Measurements from ENCODE around the gene PIK3R1.

The PIK3R1 gene

GRCh38 chr5:68319706-68320412 is 104.3 kb downstream of the PIK3R1 start:
- ATAC-seq (ENCODE audit: insufficient read depth, low read depth) = no peak

GRCh38 chr5:68320413-68320986 is 104.9 kb downstream of the PIK3R1 start:
- no peaks in the 10 kb centered on the region for H3K27me3 ChIP-seq (ENCODE audit: insufficient read depth, low read length, poor library complexity)
- H3K9me3 ChIP-seq (ENCODE audit: insufficient read depth, low read length, severe bottlenecking) = no peaks in the 10 kb centered on the region
- H3K4me1 ChIP-seq (ENCODE audit: insufficient read depth, low read length) = no peaks in the 10 kb centered on the region
- ATAC-seq (ENCODE audit: insufficient read depth, low read depth) (no peak), DNase-seq (no peak)
- H3K4me2 ChIP-seq (ENCODE audit: insufficient read depth, low read length) = no peak overlapping the region
- H3K27ac ChIP-seq (ENCODE audit: low read length) = no peak overlapping the region
- no peak overlapping the region for H3K4me3 ChIP-seq (ENCODE audit: low read depth in 1 of 2, low read length in 2 of 2)
- H2AFZ ChIP-seq (ENCODE audit: low read depth, low read length) = no peak overlapping the region
- no peaks in the 10 kb centered on the region for H4K20me1 ChIP-seq (ENCODE audit: insufficient read depth, low read length)
- no peak overlapping the region for H3K9ac ChIP-seq (ENCODE audit: low read depth, low read length)
- no peaks in the 10 kb centered on the region for H3K79me2 ChIP-seq (ENCODE audit: insufficient read depth, low read length)
- no peaks in the 10 kb centered on the region for H3K36me3 ChIP-seq (ENCODE audit: insufficient read depth, low read length)
- TF ChIP-seq EZH2 (IDR thresholded peaks at IDR 0.05; ENCODE audit: borderline replicate concordance, low read depth, low read length, severe bottlenecking) = no peak
- TF ChIP-seq, protein P1, sequence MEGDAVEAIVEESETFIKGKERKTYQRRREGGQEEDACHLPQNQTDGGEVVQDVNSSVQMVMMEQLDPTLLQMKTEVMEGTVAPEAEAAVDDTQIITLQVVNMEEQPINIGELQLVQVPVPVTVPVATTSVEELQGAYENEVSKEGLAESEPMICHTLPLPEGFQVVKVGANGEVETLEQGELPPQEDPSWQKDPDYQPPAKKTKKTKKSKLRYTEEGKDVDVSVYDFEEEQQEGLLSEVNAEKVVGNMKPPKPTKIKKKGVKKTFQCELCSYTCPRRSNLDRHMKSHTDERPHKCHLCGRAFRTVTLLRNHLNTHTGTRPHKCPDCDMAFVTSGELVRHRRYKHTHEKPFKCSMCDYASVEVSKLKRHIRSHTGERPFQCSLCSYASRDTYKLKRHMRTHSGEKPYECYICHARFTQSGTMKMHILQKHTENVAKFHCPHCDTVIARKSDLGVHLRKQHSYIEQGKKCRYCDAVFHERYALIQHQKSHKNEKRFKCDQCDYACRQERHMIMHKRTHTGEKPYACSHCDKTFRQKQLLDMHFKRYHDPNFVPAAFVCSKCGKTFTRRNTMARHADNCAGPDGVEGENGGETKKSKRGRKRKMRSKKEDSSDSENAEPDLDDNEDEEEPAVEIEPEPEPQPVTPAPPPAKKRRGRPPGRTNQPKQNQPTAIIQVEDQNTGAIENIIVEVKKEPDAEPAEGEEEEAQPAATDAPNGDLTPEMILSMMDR (IDR thresholded peaks at IDR 0.05; ENCODE audit: borderline replicate concordance, extremely low read depth, low read length, poor library complexity, severe bottlenecking) = no peak

More at GRCh38 chr5:68319706-68320412, 104.3 kb downstream of the PIK3R1 start:
- H3K36me3 ChIP-seq (ENCODE audit: insufficient read depth, low read length) = no peaks in the 10 kb centered on the region
- H3K27me3 ChIP-seq (ENCODE audit: insufficient read depth, low read length, poor library complexity) = no peaks in the 10 kb centered on the region
- no peaks in the 10 kb centered on the region for H3K79me2 ChIP-seq (ENCODE audit: insufficient read depth, low read length)
- H3K4me3 ChIP-seq (ENCODE audit: low read depth in 1 of 2, low read length in 2 of 2) = no peak overlapping the region
- no peak overlapping the region for H3K27ac ChIP-seq (ENCODE audit: low read length)
- H3K9me3 ChIP-seq (ENCODE audit: insufficient read depth, low read length, severe bottlenecking) = no peaks in the 10 kb centered on the region
- H4K20me1 ChIP-seq (ENCODE audit: insufficient read depth, low read length) = no peaks in the 10 kb centered on the region
- no peak for DNase-seq
- TF ChIP-seq EZH2 (IDR thresholded peaks at IDR 0.05; ENCODE audit: borderline replicate concordance, low read depth, low read length, severe bottlenecking) = no peak
- TF ChIP-seq, protein P1 (IDR thresholded peaks at IDR 0.05; ENCODE audit: borderline replicate concordance, extremely low read depth, low read length, poor library complexity, severe bottlenecking) = no peak
- no peak overlapping the region for H2AFZ ChIP-seq (ENCODE audit: low read depth, low read length)
- H3K4me2 ChIP-seq (ENCODE audit: insufficient read depth, low read length) = no peak overlapping the region
- H3K4me1 ChIP-seq (ENCODE audit: insufficient read depth, low read length) = no peaks in the 10 kb centered on the region
- H3K9ac ChIP-seq (ENCODE audit: low read depth, low read length) = no peak overlapping the region

DNA sequence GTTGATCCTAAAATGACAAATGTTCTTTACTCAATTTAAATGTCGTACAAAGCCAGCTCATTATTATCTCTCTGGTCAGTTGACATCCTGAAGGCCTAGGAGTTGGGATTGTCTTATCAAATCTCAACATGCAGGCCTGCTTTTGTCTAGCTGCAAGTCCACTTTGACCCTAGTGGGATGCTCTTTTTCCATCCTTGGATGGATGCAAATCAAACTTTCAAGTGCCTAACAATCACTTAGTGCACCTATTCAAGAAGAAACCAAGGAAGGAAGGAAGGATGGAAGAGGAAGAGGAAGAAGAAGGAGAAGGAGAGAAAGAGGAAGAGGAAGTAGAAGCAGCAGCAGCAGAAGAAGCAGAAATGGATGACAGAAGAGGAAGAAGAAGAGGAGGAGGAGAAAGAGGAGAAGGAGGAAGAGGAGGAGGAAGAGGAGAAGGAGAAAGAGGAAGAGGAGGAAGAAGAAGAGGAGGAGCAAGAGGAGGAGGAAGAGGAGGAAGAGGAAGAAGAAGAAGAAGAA is 109.6 kb downstream of the PIK3R1 start:
- Histone ChIP-seq H3K79me2 (ENCODE audit: insufficient read depth, low read length) (no peaks in the 10 kb centered on the region), H3K27ac (ENCODE audit: low read length) (no peak overlapping the region), H2AFZ (ENCODE audit: low read depth, low read length) (no peak overlapping the region), H3K4me3 (ENCODE audit: low read depth in 1 of 2, low read length in 2 of 2) (no peak overlapping the region), H3K36me3 (ENCODE audit: insufficient read depth, low read length) (no peaks in the 10 kb centered on the region), H4K20me1 (ENCODE audit: insufficient read depth, low read length) (no peaks in the 10 kb centered on the region), H3K4me2 (ENCODE audit: insufficient read depth, low read length) (no peak overlapping the region), H3K9ac (ENCODE audit: low read depth, low read length) (no peak overlapping the region), H3K27me3 (ENCODE audit: insufficient read depth, low read length, poor library complexity) (no peaks in the 10 kb centered on the region), H3K4me1 (ENCODE audit: insufficient read depth, low read length) (no peaks in the 10 kb centered on the region), H3K9me3 (ENCODE audit: insufficient read depth, low read length, severe bottlenecking) (no peaks in the 10 kb centered on the region)
- DNase-seq = no peak
- no peak for TF ChIP-seq EZH2 (IDR thresholded peaks at IDR 0.05; ENCODE audit: borderline replicate concordance, low read depth, low read length, severe bottlenecking)
- TF ChIP-seq, protein P1 (IDR thresholded peaks at IDR 0.05; ENCODE audit: borderline replicate concordance, extremely low read depth, low read length, poor library complexity, severe bottlenecking) = no peak
- no peak for ATAC-seq (ENCODE audit: insufficient read depth, low read depth)
